Activated CD4-positive, alpha-beta T cell treated with anti-CD3 and anti-CD28 coated beads, Interleukin-2, amount 50 U/mL, for 1 hour (primary cell): ENCODE measurements around the gene GLI1.
A peak's percentile ranks its signal among the peaks of the same experiment; 100 is the strongest.
"Not testable (repeated sequence)": the region's sequence is repeated elsewhere in the genome, so short reads cannot be mapped to it uniquely, and the experiment has no call there.

Experiments
- DNase-seq: peaks from one replicate; pipeline ENCODE4 v3.0.0-alpha.2; 2020

Gene GLI1

DNA sequence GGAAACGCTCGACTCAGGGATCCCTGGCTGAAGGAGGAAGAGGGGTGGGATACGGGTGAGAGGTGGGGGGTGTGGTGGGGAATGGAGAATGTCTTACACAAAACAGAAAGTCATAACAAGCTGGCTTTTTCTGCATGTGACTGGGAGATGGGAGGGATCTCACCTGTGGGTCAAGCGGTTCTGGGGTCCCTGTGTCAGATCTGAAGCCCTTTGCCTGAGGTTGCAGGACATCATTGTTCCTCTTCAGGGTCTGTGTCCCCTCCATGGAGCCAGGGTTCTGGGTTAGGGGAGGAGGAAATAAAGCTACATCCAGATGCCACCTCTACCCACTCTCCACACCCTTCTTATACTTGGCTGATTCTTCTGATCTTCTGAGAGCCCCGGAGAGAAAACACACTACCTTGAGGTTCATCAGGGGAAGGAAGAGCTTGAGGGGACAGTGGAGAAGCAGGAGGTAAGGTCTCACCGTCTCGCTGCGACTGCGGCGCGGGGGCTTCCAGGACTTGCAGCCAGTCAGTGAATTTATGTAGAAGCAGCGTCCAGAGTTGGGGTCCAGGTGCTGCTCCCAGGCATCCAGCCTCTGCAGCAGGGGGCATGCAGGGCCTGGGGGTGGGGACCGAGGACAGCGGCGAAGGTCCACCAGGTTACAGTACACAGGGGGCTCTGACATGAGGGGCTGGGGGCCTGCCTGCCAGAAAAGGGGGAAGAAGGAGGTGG lies 17.6 kb downstream of the GLI1 start:
- DNase-seq: no peak

DNA sequence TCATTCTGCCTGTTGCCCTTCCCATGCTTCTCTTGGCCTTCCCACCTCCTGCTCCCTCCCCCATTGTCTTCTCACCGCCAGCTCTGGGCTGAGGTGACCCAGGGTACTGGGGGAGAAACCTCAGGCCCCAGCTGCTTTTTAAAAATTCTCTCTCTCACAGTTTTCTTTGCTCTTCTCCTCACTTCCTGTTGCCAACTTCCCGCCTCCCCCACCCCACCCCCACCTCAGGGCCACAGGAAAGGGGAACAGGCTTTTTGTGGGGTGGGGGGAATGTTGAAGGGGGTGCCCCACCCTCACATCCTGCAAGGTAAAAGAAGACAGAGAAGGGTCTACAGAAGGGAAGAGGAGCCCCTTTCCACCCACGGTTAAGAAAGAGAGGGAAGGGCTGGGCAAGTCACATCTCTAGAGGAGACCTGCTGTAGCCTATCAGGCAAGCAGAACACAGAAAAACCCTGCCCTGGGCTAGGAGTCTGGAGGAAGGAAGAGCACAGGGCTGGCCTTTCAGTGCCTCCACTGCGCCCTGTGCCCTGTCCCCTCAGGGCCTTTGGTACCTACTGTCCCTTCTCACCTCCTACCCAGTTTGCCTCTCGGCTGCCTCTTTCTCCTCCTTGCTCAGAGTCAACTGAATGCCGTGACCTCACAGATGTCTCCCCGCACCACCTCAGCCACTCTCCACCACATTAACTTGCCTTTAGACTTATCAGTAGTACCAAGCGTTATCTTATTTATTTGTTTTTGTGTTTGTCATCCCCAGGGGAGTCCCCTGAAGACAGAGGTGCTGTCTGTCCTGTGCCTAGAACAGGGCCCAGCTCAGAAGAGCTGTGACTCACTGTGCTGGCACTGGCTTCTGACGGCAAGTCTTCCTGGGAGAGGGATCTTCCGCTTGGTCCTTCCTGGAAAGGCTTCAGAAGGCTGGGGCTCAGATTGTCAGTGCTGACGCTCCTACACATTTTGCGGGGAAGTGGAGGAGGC lies 18.4 kb downstream of the GLI1 start:
- DNase-seq: peak; percentile 58

DNA sequence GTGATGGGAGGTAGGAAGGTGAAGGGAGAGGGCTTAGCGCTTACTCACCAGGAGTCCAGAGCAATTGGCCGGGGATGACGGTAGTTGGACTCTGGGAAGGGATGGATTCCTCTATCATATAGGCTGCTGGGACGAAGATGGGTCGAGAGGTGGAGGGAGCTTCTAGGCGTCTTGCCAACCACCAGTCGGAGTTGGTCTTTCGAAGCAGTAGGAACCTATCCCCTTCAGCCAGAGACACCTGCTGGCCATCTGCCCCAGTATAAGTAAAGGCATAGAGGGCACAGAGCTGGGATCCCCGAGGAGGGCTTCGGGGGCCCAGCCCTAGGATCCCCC lies 19.4 kb downstream of the GLI1 start:
- no peak for DNase-seq

DNA sequence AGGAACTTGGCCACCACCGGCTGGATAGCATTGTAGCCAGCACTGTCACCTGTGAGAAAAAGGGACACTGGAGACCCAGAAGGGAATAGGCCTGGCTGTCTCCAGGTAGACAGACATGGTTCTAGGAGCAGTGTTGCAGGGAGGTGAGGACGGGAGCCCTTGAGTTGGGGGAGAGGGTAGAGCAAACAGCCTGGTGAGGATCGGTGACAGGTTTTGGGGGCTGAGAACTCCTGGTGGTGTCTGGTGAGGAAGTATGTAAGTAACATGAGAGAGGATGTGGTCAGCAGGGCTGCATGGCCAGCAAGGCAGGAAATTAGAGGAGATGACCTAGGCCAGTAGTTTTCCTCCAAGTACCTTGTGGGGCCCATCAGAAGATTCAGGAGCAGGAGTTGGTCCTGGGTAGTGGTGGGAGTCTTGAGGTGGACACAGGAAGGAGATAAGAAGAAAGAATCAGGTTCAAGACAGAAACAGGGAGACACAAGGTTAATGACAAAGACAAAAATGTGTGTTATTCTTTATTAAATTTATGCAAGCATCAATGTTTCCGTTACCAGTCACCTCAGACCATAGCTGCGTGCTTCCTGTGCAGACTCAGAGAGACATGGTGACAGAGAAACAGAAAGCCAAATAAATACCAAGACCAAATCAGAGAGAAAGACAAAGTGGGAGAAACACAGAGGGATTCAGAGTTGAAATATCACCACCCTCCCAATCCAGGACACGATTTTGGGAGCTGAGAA lies 20.0 kb downstream of the GLI1 start, which contains the start of gene ARHGAP9:
TSS of gene ARHGAP9 (minus strand) at position 491 of the 740 bp plus-strand sequence. CDS start at position 31, 460 bp downstream.
- DNase-seq: peak; percentile 60

DNA sequence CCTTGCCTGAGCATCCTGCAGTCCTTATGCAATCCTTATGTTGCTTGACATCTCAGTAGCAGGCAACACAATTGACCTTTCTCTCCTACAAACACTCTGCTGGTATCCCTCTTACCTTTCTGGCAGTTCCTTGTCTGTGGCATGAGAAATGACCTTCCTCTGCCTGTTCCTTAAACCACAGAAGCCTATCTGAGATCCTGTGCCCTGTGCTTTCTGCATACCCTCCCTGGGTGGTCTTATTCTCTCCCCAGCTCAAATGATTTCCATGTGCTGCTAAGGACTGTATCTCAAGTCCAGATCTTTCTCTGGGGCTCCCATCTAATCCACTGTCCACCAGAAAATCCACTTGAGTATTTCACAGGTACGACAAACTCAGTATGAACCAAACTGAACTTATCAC lies 22.1 kb downstream of the GLI1 start:
- DNase-seq: no peak

DNA sequence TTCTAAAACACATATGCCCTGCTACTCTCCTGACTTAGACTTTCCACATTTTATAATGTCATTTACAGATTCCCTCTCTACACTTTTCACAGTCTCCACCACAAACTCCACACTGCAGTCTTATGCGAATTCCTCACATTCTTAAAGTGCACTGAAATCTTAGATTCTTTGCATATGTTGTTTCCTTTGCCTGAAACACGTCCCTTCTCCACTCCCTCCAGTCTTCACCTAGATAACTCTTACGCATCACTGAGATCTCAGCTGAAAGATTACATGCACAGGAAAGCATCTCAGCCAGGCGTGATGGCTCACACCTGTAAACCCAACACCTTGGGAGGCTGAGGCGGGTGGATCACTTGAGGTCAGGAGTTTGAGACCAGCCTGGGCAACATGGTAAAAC lies 23.9 kb downstream of the GLI1 start:
- DNase-seq: no peak

DNA sequence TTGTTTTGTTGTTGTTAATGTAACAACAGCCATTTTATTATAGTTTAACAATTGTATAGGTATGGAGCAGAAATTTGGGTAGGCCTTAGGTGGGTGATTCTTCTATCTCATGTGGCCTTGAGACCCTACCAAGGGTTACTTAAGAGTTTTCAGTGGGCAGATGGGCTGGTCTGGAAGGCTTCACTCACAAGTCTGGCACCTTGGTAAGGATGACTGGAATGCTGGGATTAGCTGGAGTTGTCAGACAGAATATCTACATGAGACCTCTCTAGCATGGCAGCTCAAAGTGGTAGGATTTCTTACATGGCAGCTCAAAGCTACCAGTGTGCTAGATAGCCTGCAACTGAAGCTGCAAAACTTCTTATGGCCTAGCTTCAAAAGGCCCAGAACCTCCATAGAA lies 26.1 kb downstream of the GLI1 start:
- no peak for DNase-seq

DNA sequence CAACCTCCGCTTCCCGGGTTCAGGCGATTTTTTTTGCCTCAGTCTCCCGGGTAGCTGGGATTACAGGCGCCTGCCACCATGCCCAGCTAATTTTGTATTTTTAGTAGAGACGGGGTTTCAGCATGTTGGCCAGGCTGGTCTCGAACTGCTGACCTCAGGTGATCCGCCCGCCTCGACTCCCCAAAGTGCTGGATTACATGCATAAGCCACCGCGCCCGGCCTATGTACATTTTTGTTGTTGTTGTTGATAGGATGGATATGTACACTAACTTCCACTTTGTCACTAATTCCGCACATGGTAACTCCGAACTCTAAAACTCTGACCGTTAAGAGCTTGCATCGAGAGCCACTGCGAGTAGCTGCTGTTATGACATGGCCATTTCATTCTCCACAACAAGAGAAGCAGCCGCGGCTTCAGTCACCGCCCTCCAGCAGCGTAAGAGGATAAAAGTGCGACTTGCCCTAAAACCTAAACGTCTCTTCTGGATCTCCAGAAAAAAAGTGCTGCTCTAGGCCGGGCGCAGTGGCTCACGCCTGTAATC lies 27.5 kb downstream of the GLI1 start:
- no peak for DNase-seq

DNA sequence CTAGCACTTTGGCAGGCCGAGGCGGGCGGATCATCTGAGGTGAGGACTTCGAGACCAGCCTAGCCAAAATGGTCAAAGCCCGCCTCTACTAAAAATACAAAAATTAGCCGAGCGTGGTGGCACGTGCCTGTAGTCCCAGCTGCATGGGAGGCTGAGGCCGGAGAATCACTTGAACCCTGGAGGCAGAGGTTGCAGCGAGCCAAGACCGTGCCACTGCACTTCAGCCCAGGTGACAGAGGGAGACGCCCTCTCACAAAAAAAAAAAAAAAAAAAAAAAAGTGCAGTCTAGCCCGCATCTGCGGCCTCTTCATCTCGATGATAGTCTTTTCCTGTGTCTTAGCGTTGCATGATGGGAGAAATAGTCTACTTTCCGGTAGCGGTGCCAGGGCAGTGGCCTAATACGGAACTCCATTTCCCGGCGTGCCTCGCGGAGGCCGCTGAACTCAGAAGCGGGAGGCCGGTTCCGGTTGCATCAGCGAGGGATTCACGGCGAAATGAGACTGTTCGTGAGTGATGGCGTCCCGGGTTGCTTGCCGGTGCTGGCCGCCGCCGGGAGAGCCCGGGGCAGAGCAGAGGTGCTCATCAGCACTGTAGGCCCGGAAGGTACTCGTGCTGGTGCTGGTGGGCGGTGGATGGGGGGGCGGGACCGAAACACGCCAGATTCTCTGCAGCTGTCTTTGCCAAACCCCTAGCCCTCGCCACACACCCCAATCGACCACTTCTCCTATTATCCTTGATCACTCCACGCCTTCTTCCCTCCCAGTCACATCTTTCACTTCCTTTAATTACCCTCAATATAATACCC lies 28.2 kb downstream of the GLI1 start, which contains the start of gene MARS1:
TSS of gene MARS1 (plus strand) at position 472 of the 805 bp plus-strand sequence. CDS start at position 495, 23 bp downstream.
- peak; percentile 89 for DNase-seq

DNA sequence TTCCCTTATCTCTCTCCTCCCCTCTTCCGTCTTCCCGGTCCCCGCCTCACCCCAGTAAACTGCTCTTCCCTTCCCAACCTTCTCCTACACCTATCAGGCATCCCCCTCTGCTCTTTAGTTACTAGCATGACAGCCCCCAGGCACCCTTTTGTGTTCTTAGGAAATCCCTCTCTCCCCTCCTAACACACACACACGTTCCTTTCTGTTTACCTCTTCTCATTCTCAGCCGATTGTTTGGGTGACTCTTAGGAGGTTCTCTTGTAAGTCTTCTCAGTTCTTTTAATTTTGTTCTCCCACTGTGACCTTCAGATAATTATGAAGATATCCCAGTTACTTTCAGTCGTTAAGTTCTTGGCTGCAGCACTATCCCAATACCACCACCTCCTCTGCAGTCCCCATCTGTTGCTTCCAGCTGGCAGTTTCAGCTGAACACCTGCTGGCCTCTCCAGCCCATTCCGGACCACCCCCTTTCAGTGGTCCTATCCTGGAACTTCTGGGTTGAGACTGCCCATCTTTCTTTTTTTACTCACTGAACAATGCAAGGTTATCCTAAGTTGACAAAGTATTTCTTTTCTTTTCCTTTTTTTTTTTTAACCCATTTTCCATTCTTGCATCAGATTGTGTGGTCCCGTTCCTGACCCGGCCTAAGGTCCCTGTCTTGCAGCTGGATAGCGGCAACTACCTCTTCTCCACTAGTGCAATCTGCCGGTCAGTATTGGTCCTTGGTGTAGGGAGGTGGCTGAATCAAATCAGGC lies 29.0 kb downstream of the GLI1 start:
- DNase-seq: no peak

DNA sequence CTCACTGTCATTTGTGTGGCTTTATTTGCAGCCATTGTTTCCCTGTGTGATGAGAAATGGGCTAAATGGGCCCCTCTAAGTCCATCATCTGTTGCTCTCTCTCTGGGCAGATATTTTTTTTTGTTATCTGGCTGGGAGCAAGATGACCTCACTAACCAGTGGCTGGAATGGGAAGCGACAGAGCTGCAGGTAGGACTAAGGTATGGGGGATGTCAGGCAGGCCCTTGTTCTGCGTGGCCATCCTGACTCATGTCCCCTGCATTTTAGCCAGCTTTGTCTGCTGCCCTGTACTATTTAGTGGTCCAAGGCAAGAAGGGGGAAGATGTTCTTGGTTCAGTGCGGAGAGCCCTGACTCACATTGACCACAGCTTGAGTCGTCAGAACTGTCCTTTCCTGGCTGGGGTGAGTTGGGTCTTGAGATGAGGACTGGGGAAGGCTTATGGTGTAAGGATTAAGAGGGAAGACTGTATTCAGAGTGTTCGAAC lies 29.6 kb downstream of the GLI1 start:
- no peak for DNase-seq

DNA sequence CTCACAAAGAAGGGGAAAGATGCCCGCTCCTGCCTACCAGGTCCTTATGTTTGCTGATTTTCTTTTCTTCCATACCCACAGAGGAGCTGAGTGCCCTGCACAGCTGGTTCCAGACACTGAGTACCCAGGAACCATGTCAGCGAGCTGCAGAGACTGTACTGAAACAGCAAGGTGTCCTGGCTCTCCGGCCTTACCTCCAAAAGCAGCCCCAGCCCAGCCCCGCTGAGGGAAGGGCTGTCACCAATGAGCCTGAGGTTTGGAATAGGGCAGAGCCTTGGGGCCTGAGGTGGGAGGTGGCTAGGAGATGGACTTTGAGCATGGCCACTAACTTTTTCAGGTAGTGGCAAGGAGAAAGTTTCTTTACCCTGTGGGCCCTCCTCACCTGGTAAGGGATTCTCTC lies 30.5 kb downstream of the GLI1 start:
- DNase-seq: no peak

DNA sequence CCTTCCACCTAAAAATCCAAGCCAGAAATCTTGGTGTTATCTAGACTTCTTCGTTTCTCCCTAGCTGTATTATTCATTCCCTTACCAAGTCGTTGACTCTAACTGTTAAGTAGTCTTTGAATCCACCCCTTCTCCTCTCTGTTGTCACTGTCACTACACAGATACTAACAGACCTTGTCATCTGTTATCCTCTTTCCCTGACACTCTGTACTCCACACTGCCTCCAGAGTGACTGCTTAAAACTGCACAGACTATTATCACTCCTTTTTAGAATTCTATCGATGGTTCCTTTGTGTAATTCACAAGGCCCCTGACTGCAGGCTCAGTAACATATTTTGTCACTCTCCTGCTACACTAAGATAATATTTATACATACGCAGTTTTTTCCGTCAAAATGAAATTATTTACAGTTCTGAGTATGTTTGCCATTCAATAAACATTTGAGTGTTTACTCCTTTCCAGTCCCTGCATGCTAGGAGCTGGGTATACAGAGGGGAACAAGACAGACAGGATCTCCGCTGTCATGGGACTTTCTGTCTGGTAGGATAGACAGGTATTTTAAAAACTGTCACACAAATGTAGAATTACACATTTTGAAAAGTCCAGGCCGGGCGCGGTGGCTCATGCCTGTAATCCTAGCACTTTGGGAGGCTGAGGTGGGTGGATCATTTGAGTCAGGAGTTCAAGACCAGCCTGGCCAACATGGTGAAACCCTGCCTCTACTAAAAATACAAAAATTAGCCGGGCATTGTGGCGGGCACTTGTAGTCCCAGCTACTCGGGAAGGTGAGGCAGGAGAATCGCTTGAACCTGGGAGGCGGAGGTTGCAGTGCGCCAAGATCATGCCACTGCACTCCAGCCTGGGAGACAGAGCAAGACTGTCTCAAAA lies 32.1 kb downstream of the GLI1 start:
- DNase-seq: no peak

DNA sequence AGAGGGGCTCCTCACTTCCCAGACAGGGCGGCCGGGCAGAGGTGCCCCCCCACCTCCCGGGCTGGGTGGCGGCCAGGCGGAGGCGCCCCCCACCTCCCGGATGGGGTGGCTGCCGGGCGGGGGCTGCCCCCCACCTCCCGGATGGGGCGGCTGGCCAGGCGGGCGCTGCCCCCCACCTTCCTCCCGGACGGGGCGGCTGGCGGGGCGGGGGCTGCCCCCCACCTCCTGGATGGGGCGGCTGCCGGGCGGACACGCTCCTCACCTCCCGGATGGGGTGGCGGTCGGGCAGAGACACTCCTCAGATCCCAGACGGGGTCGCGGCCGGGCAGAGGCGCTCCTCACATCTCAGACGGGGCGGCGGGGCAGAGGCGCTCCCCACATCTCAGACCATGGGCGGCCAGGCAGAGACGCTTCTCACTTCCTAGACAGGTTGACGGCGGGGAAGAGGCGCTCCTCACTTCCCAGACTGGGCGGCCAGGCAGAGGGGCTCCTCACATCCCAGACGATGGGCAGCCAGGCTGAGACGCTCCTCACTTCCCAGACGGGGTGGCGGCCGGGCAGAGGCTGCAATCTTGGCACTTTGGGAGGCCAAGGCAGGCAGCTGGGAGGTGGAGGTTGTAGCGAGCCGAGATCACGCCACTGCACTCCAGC lies 35.6 kb downstream of the GLI1 start:
- not testable (repeated sequence) for DNase-seq

DNA sequence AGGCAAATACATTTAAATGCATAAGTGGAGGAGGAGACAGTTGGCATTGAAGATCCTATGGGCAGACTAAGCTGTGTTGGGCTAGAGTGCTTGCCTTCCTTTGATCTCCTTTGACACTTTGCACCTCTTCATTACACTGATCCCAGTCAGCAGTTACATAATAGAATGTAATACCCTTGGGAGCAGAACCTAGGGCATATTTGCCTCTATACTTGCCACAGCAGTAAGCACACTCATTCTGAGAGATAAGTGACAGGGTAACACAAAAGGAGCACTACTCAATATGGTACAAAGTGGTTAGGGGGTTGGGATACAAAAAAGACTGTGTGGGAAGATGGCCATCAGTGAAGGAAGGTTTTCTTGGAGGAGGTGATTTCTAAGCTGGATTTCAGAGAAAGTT lies 37.2 kb downstream of the GLI1 start:
- DNase-seq: no peak

DNA sequence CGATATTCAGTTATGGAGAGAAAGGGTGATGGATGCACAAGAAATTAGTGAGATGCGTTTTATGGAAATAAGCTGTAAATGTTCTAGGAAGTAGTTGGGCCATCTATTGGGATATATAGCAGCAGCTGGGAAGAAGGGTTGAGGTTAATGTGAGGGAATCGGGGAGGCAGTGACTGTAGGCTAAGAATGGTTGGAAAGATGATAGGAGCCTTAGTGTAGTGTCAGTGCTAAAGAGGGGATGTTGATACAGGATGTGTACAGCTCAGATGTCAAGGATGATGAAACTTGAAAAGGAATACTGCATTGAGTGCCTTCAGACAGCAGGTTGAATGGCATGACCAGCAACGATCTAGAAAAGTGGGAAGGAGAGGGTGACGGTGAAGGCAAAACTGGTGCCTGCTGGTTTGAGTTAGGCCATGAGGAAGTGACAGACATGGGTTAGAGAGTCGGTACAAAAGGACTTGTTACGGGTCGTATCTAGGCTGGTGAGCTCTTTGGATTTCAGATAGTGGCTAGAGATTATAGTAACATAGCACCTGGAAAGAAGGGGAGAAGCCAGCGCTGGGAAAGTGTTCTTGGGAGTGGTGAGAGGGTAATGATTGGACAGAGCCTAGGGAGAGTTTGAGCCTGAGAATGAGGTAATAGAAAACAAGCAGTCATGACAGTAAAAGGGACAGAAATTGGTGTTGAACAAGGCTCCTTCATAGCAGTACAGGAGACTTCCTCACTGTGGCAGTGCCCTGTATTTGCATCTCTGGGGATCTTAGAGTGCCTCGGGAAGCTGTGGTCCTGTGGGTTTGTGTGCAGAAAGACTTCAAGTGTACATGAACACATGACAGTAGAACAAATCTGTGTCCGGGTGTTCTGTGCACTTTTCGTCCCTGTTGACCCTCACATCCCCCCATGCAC lies 37.9 kb downstream of the GLI1 start:
- DNase-seq: no peak

DNA sequence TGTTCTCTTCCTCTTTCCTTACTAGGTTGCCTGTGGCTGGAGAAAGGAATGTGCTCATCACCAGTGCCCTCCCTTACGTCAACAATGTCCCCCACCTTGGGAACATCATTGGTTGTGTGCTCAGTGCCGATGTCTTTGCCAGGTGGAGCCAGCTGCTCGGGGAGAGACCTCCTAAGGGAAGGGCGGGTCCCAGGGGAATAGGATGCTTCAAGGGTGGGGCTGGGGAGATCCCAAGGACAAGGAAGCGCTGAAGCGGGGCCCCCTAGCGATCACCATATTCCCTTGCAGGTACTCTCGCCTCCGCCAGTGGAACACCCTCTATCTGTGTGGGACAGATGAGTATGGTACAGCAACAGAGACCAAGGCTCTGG lies 38.5 kb downstream of the GLI1 start:
- no peak for DNase-seq

DNA sequence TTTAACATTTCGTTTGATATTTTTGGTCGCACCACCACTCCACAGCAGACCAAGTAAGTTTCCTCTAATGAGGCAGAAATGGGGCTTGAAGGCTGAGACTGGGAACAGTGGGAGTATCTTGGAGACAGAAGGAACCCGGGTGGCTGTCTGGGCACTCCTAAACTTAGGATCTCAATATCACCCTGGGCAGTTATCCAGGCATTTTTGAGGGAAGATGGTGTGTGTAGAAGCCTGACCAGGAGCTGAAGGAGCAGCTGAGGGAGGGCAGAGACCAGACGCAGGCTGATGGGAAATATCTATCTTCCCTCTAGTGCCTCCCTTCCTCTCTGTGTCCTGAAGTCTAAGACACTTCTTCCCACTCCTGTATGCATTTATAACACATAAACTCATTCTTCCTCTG lies 39.0 kb downstream of the GLI1 start:
- DNase-seq: no peak

DNA sequence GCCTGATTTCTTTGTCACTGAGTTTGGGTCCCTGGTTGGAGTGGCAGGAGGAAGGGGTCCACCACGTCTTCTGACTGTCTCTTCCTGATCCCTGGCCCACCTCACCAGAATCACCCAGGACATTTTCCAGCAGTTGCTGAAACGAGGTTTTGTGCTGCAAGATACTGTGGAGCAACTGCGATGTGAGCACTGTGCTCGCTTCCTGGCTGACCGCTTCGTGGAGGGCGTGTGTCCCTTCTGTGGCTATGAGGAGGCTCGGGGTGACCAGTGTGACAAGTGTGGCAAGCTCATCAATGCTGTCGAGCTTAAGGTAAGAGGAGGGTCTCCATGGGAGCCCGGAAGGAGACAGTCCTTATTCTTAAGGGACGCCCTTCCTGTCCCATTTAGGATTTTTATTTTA lies 40.6 kb downstream of the GLI1 start:
- no peak for DNase-seq
